ENCODE measurements around the gene ATP10D. TPM values are rescaled to one million over a fixed set of nuclear protein-coding genes. Genes with fewer than 3 reads are reported as not detected.
A peak's percentile ranks its signal among the peaks of the same experiment; 100 is the strongest.
"Not testable (repeated sequence)": the region's sequence is repeated elsewhere in the genome, so short reads cannot be mapped to it uniquely, and the experiment has no call there.

Gene ATP10D
- total RNA-seq, 1 donor, result 50.0 TPM

DNA sequence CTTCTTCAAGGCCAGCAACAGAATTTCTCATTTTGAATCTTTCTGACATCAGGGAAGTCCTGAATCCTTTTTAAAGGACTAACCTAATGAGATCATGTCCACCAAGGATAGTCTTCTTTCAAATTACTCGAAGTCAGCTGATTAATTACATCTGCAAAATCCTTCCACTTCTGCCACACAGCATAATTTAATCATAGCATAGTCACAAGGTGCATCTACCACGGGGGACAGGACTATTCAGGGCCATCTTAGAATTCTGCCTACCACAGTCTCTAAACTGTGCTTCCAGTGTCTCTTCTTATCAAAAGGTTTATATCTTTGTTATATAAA is 53.7 kb downstream of the ATP10D start:
- no peak for DNase-seq (ENCODE audit: low read depth)
- no peak overlapping the region for H3K4me3 ChIP-seq (ENCODE audit: low read depth, low read length)
- TF ChIP-seq, protein P1, sequence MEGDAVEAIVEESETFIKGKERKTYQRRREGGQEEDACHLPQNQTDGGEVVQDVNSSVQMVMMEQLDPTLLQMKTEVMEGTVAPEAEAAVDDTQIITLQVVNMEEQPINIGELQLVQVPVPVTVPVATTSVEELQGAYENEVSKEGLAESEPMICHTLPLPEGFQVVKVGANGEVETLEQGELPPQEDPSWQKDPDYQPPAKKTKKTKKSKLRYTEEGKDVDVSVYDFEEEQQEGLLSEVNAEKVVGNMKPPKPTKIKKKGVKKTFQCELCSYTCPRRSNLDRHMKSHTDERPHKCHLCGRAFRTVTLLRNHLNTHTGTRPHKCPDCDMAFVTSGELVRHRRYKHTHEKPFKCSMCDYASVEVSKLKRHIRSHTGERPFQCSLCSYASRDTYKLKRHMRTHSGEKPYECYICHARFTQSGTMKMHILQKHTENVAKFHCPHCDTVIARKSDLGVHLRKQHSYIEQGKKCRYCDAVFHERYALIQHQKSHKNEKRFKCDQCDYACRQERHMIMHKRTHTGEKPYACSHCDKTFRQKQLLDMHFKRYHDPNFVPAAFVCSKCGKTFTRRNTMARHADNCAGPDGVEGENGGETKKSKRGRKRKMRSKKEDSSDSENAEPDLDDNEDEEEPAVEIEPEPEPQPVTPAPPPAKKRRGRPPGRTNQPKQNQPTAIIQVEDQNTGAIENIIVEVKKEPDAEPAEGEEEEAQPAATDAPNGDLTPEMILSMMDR (IDR thresholded peaks at IDR 0.05; ENCODE audit: insufficient read depth, low read length), result no peak

DNA sequence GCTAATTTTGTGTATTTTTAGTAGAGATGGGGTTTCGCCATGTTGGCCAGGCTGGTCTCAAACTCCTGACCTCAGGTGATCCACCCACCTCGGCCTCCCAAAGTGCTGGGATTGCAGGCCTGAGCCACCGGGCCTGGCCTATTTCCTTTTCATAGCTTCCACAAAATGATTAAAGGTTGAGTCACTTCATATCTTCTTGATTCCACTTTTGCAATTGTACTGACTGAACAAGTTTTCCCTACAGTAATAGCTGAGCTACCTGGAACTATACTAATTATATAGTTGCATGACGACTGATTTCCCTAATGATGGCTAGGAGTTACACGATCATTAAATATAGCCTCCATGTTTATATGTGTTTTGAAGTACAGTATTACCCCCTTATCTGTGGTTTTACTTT is 57.6 kb downstream of the ATP10D start:
- peak; percentile 39 for DNase-seq (ENCODE audit: low read depth)
- not testable (repeated sequence) for H3K4me3 ChIP-seq (ENCODE audit: low read depth, low read length)

DNA sequence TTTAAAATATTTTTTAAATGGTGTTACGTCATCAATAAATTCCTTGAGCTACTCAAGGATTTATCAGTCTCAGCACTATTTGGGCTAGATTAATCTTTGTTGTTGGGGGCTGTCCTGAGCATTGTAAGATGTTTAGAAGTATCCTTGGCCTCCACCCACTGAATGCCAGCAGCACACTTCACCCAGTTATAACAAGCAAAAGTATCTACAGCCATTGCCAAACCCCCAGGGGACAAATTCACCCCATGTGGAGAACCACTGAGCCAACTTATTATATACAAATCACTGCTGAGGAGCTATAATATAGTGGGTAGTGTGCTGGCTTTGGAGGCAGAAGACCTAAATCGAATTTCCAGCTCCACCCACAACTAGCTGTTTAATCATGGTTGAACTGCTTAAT is 58.3 kb downstream of the ATP10D start:
- peak; percentile 38 for DNase-seq (ENCODE audit: low read depth)
- no peak overlapping the region for H3K4me3 ChIP-seq (ENCODE audit: low read depth, low read length)

DNA sequence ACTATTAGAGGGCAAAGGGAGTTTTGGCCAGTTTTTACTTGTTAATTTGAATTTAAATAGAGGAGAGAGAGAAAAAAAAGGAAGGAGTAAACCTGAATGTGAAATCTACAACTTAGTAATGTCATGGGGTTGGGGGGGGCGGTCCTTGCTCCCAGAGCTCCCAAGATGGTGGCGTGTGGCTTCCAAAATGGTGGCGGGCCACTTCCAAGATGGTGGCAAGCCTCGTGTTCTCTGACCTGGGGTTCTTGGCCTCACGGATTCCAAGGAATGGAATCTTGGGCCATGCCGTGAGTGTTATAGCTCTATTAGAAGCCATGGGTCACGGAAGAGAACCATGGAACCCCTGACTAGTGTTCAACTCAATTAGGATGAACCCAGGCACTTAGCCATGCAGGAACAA is 65.3 kb downstream of the ATP10D start:
- not testable (repeated sequence) for DNase-seq (ENCODE audit: low read depth)

More for the DNA sequence above, 58.3 kb downstream of the ATP10D start:
- TF ChIP-seq, protein P1 (IDR thresholded peaks at IDR 0.05; ENCODE audit: insufficient read depth, low read length), result no peak

DNA sequence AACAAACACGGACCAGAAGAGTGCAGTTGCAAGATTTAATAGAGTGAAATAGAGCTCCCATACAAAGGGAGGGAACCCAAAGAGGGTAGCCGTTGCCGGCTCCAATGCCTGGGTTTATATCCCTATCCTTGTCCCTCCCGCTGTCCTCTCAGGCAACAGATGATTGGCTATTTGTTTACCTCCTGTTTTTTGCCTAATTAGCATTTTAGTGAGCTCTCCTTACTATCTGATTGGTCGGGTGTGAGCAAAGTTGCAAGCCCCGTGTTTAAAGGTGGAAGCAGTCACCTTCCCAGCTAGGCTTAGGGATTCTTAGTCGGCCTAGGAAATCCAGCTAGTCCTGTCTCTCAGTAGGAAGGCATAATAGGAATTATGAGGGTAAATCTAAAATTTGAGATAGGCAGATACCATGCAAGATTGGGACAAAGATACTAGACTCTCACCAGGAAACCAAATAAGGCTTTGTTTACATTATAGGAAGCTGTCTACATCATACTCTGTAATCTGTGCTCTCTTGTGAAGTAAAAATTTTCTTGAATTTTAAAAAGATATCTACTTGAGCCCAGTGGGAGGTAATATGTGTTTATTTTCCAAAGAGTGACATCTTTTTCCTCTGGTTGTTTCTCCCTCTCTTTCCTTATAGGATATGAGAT is 65.9 kb downstream of the ATP10D start:
- TF ChIP-seq, protein P1 (IDR thresholded peaks at IDR 0.05; ENCODE audit: insufficient read depth, low read length), result no peak
- no peak overlapping the region for H3K4me3 ChIP-seq (ENCODE audit: low read depth, low read length)
- peak; percentile 16 for DNase-seq (ENCODE audit: low read depth)

More for the DNA sequence above, 65.3 kb downstream of the ATP10D start:
- not testable (repeated sequence) for H3K4me3 ChIP-seq (ENCODE audit: low read depth, low read length)

DNA sequence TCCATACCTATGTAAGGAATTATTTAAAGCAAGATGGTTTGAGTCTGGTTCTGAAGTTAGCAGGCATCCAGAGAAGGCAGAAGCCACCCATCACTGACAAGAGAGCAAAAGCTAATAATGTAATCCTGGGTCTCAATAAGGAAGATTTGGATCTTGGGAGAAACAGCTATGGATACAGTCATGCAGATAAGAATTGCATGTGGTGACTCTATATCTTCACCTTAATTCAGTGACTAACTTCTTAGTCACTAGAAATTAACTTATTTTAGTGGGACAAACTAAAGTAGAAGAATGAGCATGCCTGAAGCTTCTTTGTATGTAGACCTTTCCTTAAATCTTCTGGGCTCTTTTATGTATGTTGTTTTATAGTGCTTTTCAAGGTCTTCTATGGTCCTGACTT is 66.6 kb downstream of the ATP10D start:
- DNase-seq (ENCODE audit: low read depth), result peak; percentile 78
- H3K4me3 ChIP-seq (ENCODE audit: low read depth, low read length), result no peak overlapping the region
- TF ChIP-seq, protein P1 (IDR thresholded peaks at IDR 0.05; ENCODE audit: insufficient read depth, low read length), result no peak

DNA sequence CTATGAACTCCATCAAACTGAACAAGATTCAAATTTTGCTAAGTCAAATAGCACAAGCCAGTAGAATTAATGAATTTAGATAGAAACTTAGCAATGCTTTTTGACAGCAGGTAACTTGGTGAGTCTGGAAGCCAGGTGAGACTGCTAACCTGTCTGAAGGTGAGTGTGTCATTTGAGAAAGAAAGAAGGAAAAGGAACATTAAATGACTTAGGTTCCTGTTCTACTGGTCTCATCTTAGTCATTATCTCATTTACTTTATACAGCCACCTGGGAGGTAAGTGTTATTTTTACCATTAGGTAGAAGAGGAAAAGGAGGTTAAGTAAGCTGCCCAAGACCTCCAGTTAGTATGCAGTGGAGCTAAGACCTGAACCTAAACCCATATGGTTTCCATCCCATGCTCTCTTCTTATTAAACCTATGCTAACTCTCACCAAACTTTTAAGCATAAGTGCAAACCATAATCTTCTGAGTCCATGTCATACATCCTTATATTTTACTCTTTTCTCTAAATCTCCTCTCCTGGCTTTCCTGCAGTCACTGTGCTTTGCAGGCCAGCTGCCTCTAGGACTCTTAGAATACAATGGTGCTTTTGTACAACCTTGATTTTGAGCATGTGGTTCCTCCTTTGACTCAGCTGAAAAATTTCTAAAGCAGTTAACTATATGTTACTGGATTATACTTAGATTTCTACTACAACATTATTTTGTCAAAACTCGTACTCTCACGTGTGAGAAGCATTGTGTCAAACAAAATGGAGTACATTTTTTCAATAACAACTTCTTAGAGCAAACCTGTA is 68.5 kb downstream of the ATP10D start:
- DNase-seq (ENCODE audit: low read depth), result no peak
- TF ChIP-seq, protein P1 (IDR thresholded peaks at IDR 0.05; ENCODE audit: insufficient read depth, low read length), result no peak
- no peak overlapping the region for H3K4me3 ChIP-seq (ENCODE audit: low read depth, low read length)

DNA sequence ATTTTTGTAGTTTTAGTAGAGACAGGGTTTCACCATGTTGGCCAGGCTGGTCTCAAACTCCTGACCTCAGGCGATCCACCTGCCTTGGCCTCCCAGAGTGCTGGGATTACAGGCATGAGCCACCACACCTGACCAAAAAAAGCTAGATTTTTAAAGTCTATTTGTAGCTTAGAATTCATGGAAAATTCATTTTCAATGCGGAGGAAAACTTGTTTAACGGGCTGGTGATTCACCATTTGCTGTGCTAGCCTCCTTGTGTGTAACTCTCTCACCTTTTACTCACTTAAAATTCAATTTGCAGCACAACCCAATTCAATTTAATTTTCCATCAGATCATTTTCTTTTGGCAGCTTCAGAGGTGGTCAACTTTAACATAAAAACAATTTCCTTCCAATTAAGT is 70.8 kb downstream of the ATP10D start:
- DNase-seq (ENCODE audit: low read depth); H3K4me3 ChIP-seq (ENCODE audit: low read depth, low read length): not testable (repeated sequence)

Measured in fibroblast of the aortic adventitia (primary cell).